Chondrocyte (in vitro differentiated cells): Measurements from ENCODE around the gene HES7. TPM values are rescaled to one million over a fixed set of nuclear protein-coding genes. Genes with fewer than 3 reads are reported as not detected.

Source experiments
- DNase-seq: peaks from one replicate; pipeline ENCODE4 v3.0.0; 2021; ENCODE audit warnings: mixed read lengths, low spot score
- H3K27ac Mint-ChIP-seq: one replicate; pipeline ENCODE4 v1.8.0; 2021; ENCODE audit warnings: mild to moderate bottlenecking, moderate library complexity, mixed read lengths; ENCODE audit not compliant: unreplicated experiment
- H3K27me3 Mint-ChIP-seq: 2 replicates; pipeline ENCODE4 v1.8.0; 2021; ENCODE audit warnings: low read depth, mixed read lengths
- H3K36me3 Mint-ChIP-seq: 2 replicates; pipeline ENCODE4 v1.8.0; 2021; ENCODE audit warnings: low read depth, mixed read lengths
- H3K4me1 Mint-ChIP-seq: 2 replicates; pipeline ENCODE4 v1.8.0; 2021; ENCODE audit warnings: low read depth, mild to moderate bottlenecking, mixed read lengths
- H3K4me3 Mint-ChIP-seq: one replicate; pipeline ENCODE4 v1.8.0; 2021; ENCODE audit warnings: mild to moderate bottlenecking, moderate library complexity, mixed read lengths; ENCODE audit not compliant: unreplicated experiment
- H3K9me3 Mint-ChIP-seq: 2 replicates; pipeline ENCODE4 v1.8.0; 2021; ENCODE audit warnings: low read depth, mixed read lengths
- CTCF ChIP-seq: fragments of 200-600 bp; sonication (generic); IDR thresholded peaks from 2 replicates; pipeline ENCODE4 v1.5.0; 2021; ENCODE audit warnings: antibody characterized with exemption, mild to moderate bottlenecking, moderate library complexity
- total RNA-seq: library from RNA; stranded (reverse); gene quantifications from 3 replicates; pipeline ENCODE4 v1.2.1, GENCODE V29; 2021

HES7 gene
- total RNA-seq, 1 donor from 2014 or later: 1.5 TPM

DNA sequence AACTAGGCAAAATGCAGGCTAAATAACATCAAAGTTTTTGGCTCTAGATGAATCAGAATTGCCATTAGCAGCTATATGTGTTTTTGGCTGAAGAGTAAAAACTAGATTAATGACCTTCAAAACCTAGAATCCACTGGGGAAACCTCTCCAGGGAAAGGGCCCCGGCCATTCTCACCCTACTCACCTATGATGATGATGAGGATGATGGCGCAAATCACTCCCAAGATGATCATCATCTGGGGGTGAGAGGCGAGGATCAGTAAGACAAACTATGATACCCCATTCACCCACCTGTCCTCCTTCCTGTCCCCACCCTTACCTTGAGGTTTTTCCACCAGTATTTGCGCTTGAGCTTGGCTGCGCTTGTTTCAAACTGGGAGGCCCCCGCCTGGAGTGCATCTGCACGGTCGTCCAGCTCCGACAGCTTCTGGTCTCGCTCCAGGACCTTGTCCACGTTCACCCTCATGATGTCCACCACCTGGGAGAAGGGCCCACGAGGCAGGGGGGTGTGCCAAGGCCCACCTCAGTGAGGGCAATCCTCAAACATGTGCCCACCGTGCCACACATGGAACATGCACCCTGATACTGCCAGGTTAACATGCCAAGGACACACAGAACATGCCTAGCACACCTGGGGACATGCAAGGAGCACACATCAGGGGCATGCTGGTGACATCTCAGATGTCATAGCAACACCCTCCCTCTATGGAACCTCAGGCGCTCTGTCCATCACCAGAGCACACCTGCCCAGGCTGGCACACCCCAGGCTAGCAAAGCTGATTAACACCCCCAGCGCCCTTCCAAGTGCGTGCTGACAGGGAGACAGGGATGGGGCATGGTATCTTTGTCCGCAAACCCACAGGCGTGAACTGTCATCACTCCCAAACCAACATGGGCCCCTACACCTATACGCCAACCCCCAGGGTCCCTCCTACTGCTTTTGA is 37.7 kb upstream of the HES7 start:
- H3K4me3 Mint-ChIP-seq: peak overlapping the region; percentile 70
- TF ChIP-seq CTCF: no peak
- DNase-seq: no peak

GRCh38 chr17:8160741-8161221 is 36.9 kb upstream of the HES7 start:
- TF ChIP-seq CTCF: no peak
- Mint-ChIP-seq H3K27ac (peak overlapping the region; percentile 93), H3K9me3 (no peaks in the 10 kb centered on the region), H3K36me3 (peaks cover 2% of the 10 kb centered on the region), H3K27me3 (no peaks in the 10 kb centered on the region), H3K4me1 (peaks cover 46% of the 10 kb centered on the region), H3K4me3 (peak overlapping the region; percentile 70)
- no peak for DNase-seq

More for the DNA sequence above, 37.7 kb upstream of the HES7 start:
- Mint-ChIP-seq H3K9me3 (no peaks in the 10 kb centered on the region), H3K4me1 (peaks cover 46% of the 10 kb centered on the region), H3K36me3 (peaks cover 2% of the 10 kb centered on the region), H3K27ac (peak overlapping the region; percentile 93), H3K27me3 (no peaks in the 10 kb centered on the region)

DNA sequence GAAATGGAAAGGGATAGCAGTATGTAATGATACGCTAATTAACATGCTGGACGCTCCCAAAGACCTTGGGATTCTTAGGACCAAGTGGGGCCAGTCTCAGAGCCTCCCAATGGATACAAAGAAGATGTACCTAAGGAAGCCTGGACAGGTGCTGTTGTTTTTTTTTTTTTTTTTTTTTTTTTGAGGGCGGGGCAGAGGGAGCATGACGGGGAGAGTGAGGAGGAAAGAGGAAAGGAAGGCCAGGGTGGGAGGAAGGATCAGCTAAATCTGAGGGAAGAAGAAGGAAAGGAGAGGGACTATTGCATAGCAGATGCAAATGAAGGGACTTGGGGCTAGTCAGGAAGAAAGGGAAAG is 36.3 kb upstream of the HES7 start:
- H3K9me3 Mint-ChIP-seq: no peaks in the 10 kb centered on the region
- H3K4me3 Mint-ChIP-seq: no peak overlapping the region
- H3K27ac Mint-ChIP-seq: peak overlapping the region; percentile 93
- no peak for TF ChIP-seq CTCF
- no peaks in the 10 kb centered on the region for H3K27me3 Mint-ChIP-seq
- peaks cover 2% of the 10 kb centered on the region for H3K36me3 Mint-ChIP-seq
- H3K4me1 Mint-ChIP-seq: peaks cover 46% of the 10 kb centered on the region
- DNase-seq: no peak

- H3K4me3 Mint-ChIP-seq: no peak overlapping the region
- no peak for DNase-seq
- no peaks in the 10 kb centered on the region for H3K27me3 Mint-ChIP-seq
- H3K27ac Mint-ChIP-seq: peak overlapping the region; percentile 93
- TF ChIP-seq CTCF: no peak
- no peaks in the 10 kb centered on the region for H3K9me3 Mint-ChIP-seq
- peaks cover 2% of the 10 kb centered on the region for H3K36me3 Mint-ChIP-seq
- peaks cover 41% of the 10 kb centered on the region for H3K4me1 Mint-ChIP-seq
These were observed 35.7 kb upstream of the HES7 start for GRCh38 chr17:8159459-8160223.

GRCh38 chr17:8159032-8159400 is 35.1 kb upstream of the HES7 start:
- H3K4me1 Mint-ChIP-seq: peaks cover 37% of the 10 kb centered on the region
- no peaks in the 10 kb centered on the region for H3K9me3 Mint-ChIP-seq
- no peak for DNase-seq
- H3K27me3 Mint-ChIP-seq: no peaks in the 10 kb centered on the region
- peaks cover 2% of the 10 kb centered on the region for H3K36me3 Mint-ChIP-seq
- peak overlapping the region; percentile 86 for H3K27ac Mint-ChIP-seq
- H3K4me3 Mint-ChIP-seq: no peak overlapping the region
- TF ChIP-seq CTCF: peak; percentile 42
